ENCODE measurements around the gene ITIH5.

- TF ChIP-seq CTCF (IDR thresholded peaks at IDR 0.05) (no peak), POLR2A (IDR thresholded peaks at IDR 0.05) (no peak)
These were observed 104.8 kb downstream of the ITIH5 start for GRCh38 chr10:7561985-7562384.
